BJ (cell line): ENCODE measurements around the gene NNT. TPM values are rescaled to one million over a fixed set of nuclear protein-coding genes. Genes with fewer than 3 reads are reported as not detected.

Experiments
- CTCF ChIA-PET: fragments of 350-600 bp; formaldehyde crosslinking; extraction: SDS; loops from one replicate; lab custom pipeline; 2021; ENCODE audit warnings: antibody characterized with exemption, inconsistent platforms; lab: Yijun Ruan, JAX
- POLR2A ChIA-PET: fragments of 300-600 bp; sonication (Branson Sonifier 250); formaldehyde crosslinking; extraction: SDS; loops from one replicate; lab custom pipeline; 2021; ENCODE audit warnings: antibody characterized with exemption; lab: Charles Lee
- DNase-seq: peaks from one replicate; pipeline ENCODE4 v3.0.0-alpha.2; 2011; ENCODE audit warnings: low read depth
- H3K27me3 ChIP-seq: 2 replicates; pipeline ENCODE4 v1.6.0; 2011; ENCODE audit warnings: low read length; ENCODE audit not compliant: control insufficient read depth, insufficient read depth
- H3K36me3 ChIP-seq: 2 replicates; pipeline ENCODE4 v1.5.1; 2011; ENCODE audit warnings: low read length; ENCODE audit not compliant: control insufficient read depth, insufficient read depth
- H3K4me3 ChIP-seq: 2 replicates; pipeline ENCODE4 v1.5.1; 2011; ENCODE audit warnings: low read depth, mild to moderate bottlenecking, control low read depth, low read length
- CTCF ChIP-seq: IDR thresholded peaks from 2 replicates; pipeline ENCODE4 v1.5.1; 2011; ENCODE audit warnings: low read depth, mild to moderate bottlenecking, control low read depth, inconsistent platforms, low read length, moderate library complexity; ENCODE audit not compliant: insufficient read depth
- polyA plus RNA-seq: library from polyadenylated mRNA; depleted of rRNA; stranded (reverse); fragments of >200 nt; gene quantifications from 2 replicates; pipeline ENCODE4 v1.2.3, GENCODE V29; 2011

Gene NNT
- polyA plus RNA-seq, 1 experiment: 44.8 TPM

GRCh38 chr5:43616535-43616934 lies 13.6 kb downstream of the NNT start:
- CTCF ChIA-PET: interaction anchor here (0.6 to 2.1 kb wide), 4 partner anchors 10 to 104 kb away, joined by 3 to 8 read pairs (median 4); no protein-coding TSS in a partner anchor

GRCh38 chr5:43619380-43619779 lies 16.4 kb downstream of the NNT start:
- TF ChIP-seq CTCF: no peak
- no peak for DNase-seq
- ChIA-PET POLR2A (no interaction called here), CTCF (interaction anchor here (1.0 to 5.2 kb wide), 2 partner anchors 10 to 12 kb away, joined by 3 to 28 read pairs; no protein-coding TSS in a partner anchor)
- H3K36me3 ChIP-seq: peaks cover 2% of the 10 kb centered on the region
- no peak overlapping the region for H3K4me3 ChIP-seq
- H3K27me3 ChIP-seq: no peaks in the 10 kb centered on the region

More at GRCh38 chr5:43616535-43616934, 13.6 kb downstream of the NNT start:
- Histone ChIP-seq H3K27me3 (no peaks in the 10 kb centered on the region), H3K36me3 (peaks cover 2% of the 10 kb centered on the region), H3K4me3 (no peak overlapping the region)
- POLR2A ChIA-PET: no interaction called here
- no peak for TF ChIP-seq CTCF
- no peak for DNase-seq

GRCh38 chr5:43619911-43620310 lies 16.9 kb downstream of the NNT start:
- POLR2A ChIA-PET: no interaction called here
- H3K4me3 ChIP-seq: no peak overlapping the region
- peaks cover 2% of the 10 kb centered on the region for H3K36me3 ChIP-seq
- H3K27me3 ChIP-seq: no peaks in the 10 kb centered on the region
- no peak for DNase-seq
- CTCF ChIA-PET: interaction anchor here (5.2 kb wide), 1 partner anchor 11 kb away, joined by 28 read pairs; no protein-coding TSS in a partner anchor
- TF ChIP-seq CTCF: no peak

GRCh38 chr5:43620944-43621505 lies 18.0 kb downstream of the NNT start:
- CTCF ChIA-PET: interaction anchor here (1.2 to 5.2 kb wide), 2 partner anchors 10 to 66 kb away, joined by 4 to 28 read pairs; no protein-coding TSS in a partner anchor
- Histone ChIP-seq H3K4me3 (no peak overlapping the region), H3K27me3 (no peaks in the 10 kb centered on the region), H3K36me3 (peaks cover 2% of the 10 kb centered on the region)
- TF ChIP-seq CTCF: no peak
- POLR2A ChIA-PET: no interaction called here
- no peak for DNase-seq

GRCh38 chr5:43622074-43622473 lies 19.1 kb downstream of the NNT start:
- ChIA-PET POLR2A (no interaction called here), CTCF (interaction anchor here (1.2 to 5.2 kb wide), 2 partner anchors 9 to 222 kb away, joined by 3 to 28 read pairs; no protein-coding TSS in a partner anchor)
- DNase-seq: no peak
- Histone ChIP-seq H3K4me3 (no peak overlapping the region), H3K36me3 (peaks cover 2% of the 10 kb centered on the region), H3K27me3 (no peaks in the 10 kb centered on the region)
- no peak for TF ChIP-seq CTCF
